Brain microvascular endothelial cell (primary cell): Measurements from ENCODE around the gene TIE1.

Experiments
- DNase-seq: peaks from one replicate; pipeline ENCODE4 v3.0.0-alpha.2; 2020
- H3K27ac ChIP-seq: fragments of 250-450 bp; sonication (Bioruptor Pico); 2 replicates; pipeline ENCODE4 v1.5.1; 2020; ENCODE audit warnings: mild to moderate bottlenecking, moderate library complexity
- H3K27me3 ChIP-seq: fragments of 250-450 bp; sonication (Bioruptor Pico); replicated peaks from 2 replicates; pipeline ENCODE4 v1.5.1; 2020; ENCODE audit warnings: mild to moderate bottlenecking
- H3K36me3 ChIP-seq: fragments of 250-450 bp; sonication (Bioruptor Pico); replicated peaks from 2 replicates; pipeline ENCODE4 v1.5.1; 2020; ENCODE audit warnings: mild to moderate bottlenecking
- H3K4me3 ChIP-seq: 2 replicates; pipeline ENCODE4 v1.5.1; 2011; ENCODE audit warnings: low read depth, mild to moderate bottlenecking, control low read depth, low read length, moderate library complexity
- CTCF ChIP-seq: IDR thresholded peaks from 2 replicates; pipeline ENCODE4 v1.5.1; 2011; ENCODE audit warnings: low read depth, mild to moderate bottlenecking, moderate library complexity, low read length, control low read depth, inconsistent platforms; ENCODE audit errors: missing control alignments
- in situ Hi-C: cut with HindIII; loops from 2 replicates; pipeline ENCODE4 v1.10.0; 2017; ENCODE audit warnings: low sequenced_read_pairs, low pct_ligation_motif_present

The TIE1 gene

DNA sequence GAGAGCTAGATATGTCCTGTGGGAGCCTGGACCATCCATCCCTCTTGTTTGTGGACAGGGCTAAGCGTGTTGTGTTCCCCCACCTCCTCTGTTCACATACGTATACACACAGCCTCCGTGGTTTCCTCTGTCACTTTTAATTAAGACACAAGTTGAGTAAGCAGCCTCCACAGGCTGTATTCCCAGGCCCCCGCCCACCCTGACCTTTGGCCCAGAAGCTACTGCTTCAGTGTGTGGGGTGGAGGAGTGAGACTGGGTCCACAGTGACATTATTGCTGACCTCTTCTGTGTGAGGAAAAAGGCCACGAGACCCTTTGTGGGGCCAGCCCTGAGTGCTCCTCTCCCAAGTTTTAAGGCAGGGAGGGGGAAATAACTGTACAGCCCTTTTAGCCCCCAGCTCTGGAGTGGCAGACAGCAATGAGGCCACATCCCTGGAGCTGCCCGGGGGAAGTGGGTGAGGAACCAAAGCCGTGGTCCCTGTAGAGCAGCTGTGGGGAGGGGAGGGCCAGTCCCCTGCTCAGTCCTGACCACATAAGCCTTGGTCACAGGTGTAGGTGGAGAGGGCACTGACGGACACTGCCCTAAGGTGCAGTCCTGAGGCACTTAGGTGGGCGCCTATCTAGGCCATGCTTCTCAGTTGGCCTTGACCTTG lies 62.6 kb downstream of the TIE1 start:
- H3K27me3 ChIP-seq: no peaks in the 10 kb centered on the region
- peaks cover 36% of the 10 kb centered on the region for H3K36me3 ChIP-seq
- no peak overlapping the region for H3K4me3 ChIP-seq
- in situ Hi-C loops: no loop called here
- no peak overlapping the region for H3K27ac ChIP-seq
- DNase-seq: no peak
- TF ChIP-seq CTCF: no peak

GRCh38 chr1:43363935-43364525 lies 63.2 kb downstream of the TIE1 start:
- no peak for TF ChIP-seq CTCF
- H3K4me3 ChIP-seq: no peak overlapping the region
- in situ Hi-C loops: no loop called here
- no peak overlapping the region for H3K27ac ChIP-seq
- H3K27me3 ChIP-seq: no peaks in the 10 kb centered on the region
- no peak for DNase-seq
- H3K36me3 ChIP-seq: peaks cover 36% of the 10 kb centered on the region

DNA sequence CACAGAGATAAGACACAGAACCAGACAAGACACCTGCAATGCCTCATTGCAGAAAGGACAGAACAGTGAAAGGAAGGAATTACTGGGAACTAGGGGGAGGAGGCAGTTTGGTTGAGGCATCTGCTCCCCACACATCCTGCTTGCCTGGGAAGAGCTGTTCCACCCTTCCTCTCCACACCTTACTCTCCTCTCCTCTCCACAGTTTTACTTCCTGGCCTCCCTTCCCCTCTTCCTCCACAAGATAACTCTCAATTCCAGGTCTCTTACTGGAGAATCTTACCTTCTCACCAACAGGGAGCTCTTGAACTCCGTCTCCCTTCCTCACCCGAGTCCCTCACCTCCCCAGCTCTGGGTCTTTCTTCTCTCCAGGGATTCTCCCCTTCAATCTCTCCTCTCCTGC lies 64.9 kb downstream of the TIE1 start:
- Histone ChIP-seq H3K27me3 (no peaks in the 10 kb centered on the region), H3K27ac (no peak overlapping the region), H3K36me3 (peaks cover 36% of the 10 kb centered on the region), H3K4me3 (peak overlapping the region; percentile 82)
- in situ Hi-C loops: no loop called here
- DNase-seq: no peak
- no peak for TF ChIP-seq CTCF

DNA sequence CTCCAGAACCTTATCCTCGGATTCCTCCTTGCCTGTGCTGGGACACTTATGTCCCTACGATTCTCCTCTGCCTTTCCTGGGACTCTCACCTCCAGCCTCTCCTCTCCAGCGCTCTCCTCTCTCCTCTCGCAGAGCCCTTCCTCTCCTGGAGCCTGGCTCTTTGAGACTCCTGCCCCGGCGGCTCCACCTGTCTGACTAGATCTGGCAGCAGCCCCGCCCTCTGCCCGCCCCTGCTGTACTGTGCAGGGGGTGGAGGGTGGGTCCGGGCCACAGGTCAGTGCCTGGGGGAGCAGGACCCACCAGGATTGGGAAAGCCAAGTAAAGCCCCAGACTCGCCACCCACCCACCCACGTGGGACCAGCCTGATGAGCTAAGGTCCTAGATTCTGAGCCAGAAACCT lies 65.4 kb downstream of the TIE1 start:
- H3K4me3 ChIP-seq: peak overlapping the region; percentile 82
- DNase-seq: no peak
- H3K27me3 ChIP-seq: no peaks in the 10 kb centered on the region
- no peak for TF ChIP-seq CTCF
- peaks cover 34% of the 10 kb centered on the region for H3K36me3 ChIP-seq
- in situ Hi-C loops: no loop called here
- H3K27ac ChIP-seq: no peak overlapping the region

DNA sequence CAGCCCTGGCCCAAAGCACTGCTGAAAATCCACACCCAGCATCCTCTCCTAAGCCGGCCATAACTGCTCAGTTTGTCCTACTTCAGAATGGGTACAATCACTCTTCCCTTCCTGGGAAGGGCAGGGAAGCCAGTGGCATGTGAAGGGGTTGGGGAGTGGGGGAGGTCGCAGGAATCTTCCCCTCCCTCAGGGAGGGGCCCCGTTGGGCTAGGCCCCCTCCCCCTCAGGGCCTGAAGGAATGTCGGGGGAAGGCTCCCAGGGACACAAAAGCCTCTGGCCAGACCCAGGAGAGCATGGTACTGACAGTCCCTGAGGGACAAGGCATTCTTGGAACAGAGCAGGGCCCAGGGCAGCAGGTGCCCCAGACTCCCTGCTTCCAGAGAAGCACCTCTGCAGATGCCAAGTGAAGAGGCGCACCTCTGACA lies 65.8 kb downstream of the TIE1 start:
- no peak for DNase-seq
- Histone ChIP-seq H3K27me3 (no peaks in the 10 kb centered on the region), H3K4me3 (peak overlapping the region; percentile 82), H3K36me3 (peaks cover 29% of the 10 kb centered on the region), H3K27ac (peak overlapping the region; percentile 76)
- in situ Hi-C loops: no loop called here
- TF ChIP-seq CTCF: no peak
